HUES64 (cell line): Measurements from ENCODE around the gene FOXP2.

Source experiments
- H3K27ac ChIP-seq: 2 replicates; pipeline ENCODE4 v1.7.0; 2013; ENCODE audit warnings: low read depth, low read length, inconsistent platforms
- H3K27me3 ChIP-seq: 2 replicates; pipeline ENCODE4 v1.6.1; 2013; ENCODE audit warnings: mild to moderate bottlenecking, low read length; ENCODE audit not compliant: insufficient read depth
- H3K36me3 ChIP-seq: 2 replicates; pipeline ENCODE4 v1.6.1; 2013; ENCODE audit warnings: mild to moderate bottlenecking, low read length; ENCODE audit not compliant: insufficient read depth
- H3K4me1 ChIP-seq: 2 replicates; pipeline ENCODE4 v1.6.1; 2013; ENCODE audit warnings: mild to moderate bottlenecking, low read length, moderate library complexity; ENCODE audit not compliant: insufficient read depth
- H3K4me3 ChIP-seq: 2 replicates; pipeline ENCODE4 v1.5.1; 2013; ENCODE audit warnings: mild to moderate bottlenecking, low read length, moderate library complexity
- H3K9ac ChIP-seq: 2 replicates; pipeline ENCODE4 v1.6.1; 2013; ENCODE audit warnings: mild to moderate bottlenecking, low read depth, low read length
- H3K9me3 ChIP-seq: 2 replicates; pipeline ENCODE4 v1.6.1; 2013; ENCODE audit warnings: low read depth, low read length; ENCODE audit not compliant: insufficient read depth
- WGBS: fragments of 150-250, 120-280 bp; methylation state at CpG from one replicate; pipeline ENCODE4 v1.1.7; 2013; ENCODE audit warnings: missing lambda C conversion rate; 5-methylcytosine and 5-hydroxymethylcytosine counted together

FOXP2 gene

DNA sequence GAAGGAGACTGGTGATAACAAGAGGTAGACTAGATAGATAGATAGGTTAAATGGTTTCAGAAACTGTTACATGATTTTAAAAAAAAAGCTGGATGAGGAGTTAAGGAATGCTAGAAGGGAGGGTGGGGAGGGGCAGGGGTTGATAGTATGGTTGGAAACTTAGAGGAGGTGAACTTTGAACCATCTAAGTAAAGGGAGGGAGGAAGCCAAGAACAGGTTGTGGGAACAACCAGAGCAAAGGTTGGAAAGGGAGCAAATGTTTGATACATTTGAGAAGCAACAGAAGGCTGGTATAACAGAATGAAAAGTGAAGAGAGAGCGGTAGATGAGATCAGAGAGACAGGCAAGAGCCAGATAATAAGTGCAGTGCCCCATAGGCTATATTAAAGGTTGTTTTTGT lies 224.8 kb downstream of the FOXP2 start:
- no peak overlapping the region for H3K27ac ChIP-seq
- H3K27me3 ChIP-seq = no peaks in the 10 kb centered on the region
- H3K9me3 ChIP-seq = no peaks in the 10 kb centered on the region
- H3K9ac ChIP-seq = no peak overlapping the region
- H3K4me1 ChIP-seq = no peaks in the 10 kb centered on the region
- 90% methylated on average over 1 of the region's 1 CpG for WGBS
- H3K4me3 ChIP-seq = no peak overlapping the region
- H3K36me3 ChIP-seq = no peaks in the 10 kb centered on the region

DNA sequence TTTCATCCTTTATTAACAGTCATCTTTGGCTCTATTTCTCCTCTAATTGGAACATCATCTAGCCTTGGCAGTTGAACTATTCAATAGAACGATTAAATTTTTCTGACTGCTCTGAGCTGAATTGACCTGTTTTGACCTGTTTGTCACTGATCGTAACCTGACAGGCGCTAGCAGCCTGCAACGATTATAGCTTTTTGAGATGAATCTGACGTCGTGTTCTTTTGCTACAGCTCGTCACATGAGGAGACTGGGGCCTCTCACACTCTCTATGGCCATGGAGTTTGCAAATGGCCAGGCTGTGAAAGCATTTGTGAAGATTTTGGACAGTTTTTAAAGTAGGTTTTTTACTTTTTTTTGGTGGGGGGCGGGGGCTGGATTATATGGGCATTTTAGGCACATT lies 229.8 kb downstream of the FOXP2 start:
- no peak overlapping the region for H3K27ac ChIP-seq
- 89% methylated on average over 8 of the region's 8 CpGs for WGBS
- H3K36me3 ChIP-seq = no peaks in the 10 kb centered on the region
- no peak overlapping the region for H3K9ac ChIP-seq
- H3K9me3 ChIP-seq = no peaks in the 10 kb centered on the region
- H3K27me3 ChIP-seq = no peaks in the 10 kb centered on the region
- H3K4me3 ChIP-seq = no peak overlapping the region
- H3K4me1 ChIP-seq = peaks cover 19% of the 10 kb centered on the region

DNA sequence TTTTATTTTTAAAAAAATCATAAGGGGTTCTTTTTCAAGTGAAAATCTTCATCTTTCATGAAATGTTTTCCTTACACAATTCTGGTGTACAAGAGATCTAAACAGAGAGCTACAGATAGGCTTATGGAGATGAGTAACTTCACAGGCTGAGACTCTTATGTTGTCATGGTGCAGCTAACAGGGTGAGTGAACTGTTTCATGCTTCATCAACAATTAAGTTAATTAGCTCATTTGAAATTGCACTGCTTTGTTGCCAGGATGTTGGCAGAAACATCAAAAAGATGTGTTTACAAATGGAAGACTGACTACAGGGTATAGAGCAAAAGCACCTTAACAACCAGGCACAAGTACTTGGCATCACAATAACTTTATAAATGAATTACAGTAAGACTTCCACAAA lies 230.8 kb downstream of the FOXP2 start:
- Histone ChIP-seq H3K36me3 (no peaks in the 10 kb centered on the region), H3K4me1 (peaks cover 27% of the 10 kb centered on the region), H3K27me3 (no peaks in the 10 kb centered on the region)

DNA sequence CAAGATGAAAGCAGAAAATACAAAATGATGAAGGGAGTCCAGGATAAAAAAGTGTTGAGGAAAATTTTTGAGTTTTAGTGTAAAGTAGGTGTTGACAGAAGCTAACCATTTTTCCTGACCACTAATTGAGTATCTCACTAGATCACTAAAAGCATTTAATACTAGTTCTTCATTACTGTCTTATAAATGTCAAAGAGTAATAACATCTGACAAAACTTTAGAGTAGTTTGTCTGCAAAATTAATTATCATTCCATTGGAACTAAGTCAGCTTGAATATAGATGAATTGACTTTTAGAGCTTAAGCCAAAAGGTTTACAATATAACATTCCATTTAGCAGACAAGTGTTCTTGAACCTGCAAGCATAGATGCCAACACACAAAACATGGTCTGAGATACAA lies 232.9 kb downstream of the FOXP2 start:
- no peaks in the 10 kb centered on the region for H3K9me3 ChIP-seq
- H3K9ac ChIP-seq = no peak overlapping the region
- H3K27me3 ChIP-seq = no peaks in the 10 kb centered on the region
- no peak overlapping the region for H3K4me3 ChIP-seq
- no peaks in the 10 kb centered on the region for H3K36me3 ChIP-seq
- H3K27ac ChIP-seq = no peak overlapping the region
- H3K4me1 ChIP-seq = peaks cover 31% of the 10 kb centered on the region

More for the DNA sequence above, 230.8 kb downstream of the FOXP2 start:
- Histone ChIP-seq H3K9ac (no peak overlapping the region), H3K27ac (no peak overlapping the region), H3K4me3 (no peak overlapping the region), H3K9me3 (no peaks in the 10 kb centered on the region)

DNA sequence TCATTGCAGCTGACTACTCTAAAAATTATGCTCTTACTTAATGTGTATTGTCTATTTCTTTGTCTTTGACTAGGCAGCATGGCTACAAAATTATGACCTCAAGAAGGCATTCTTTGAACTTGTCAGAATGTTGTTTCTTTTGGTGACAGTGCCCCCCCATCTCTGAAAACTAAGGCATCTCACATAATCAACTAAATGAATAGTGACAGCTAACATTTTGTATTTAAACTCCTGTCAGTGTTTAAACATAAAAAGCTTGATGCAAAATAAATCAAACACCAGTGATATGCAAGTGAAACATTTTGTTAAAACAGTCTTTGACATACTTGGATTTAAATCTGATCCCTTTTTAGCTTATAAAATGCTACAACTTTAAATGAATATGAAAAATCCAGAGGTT lies 233.5 kb downstream of the FOXP2 start:
- Histone ChIP-seq H3K9ac (no peak overlapping the region), H3K27me3 (no peaks in the 10 kb centered on the region), H3K4me1 (peaks cover 31% of the 10 kb centered on the region), H3K27ac (no peak overlapping the region), H3K4me3 (no peak overlapping the region), H3K9me3 (no peaks in the 10 kb centered on the region), H3K36me3 (no peaks in the 10 kb centered on the region)

DNA sequence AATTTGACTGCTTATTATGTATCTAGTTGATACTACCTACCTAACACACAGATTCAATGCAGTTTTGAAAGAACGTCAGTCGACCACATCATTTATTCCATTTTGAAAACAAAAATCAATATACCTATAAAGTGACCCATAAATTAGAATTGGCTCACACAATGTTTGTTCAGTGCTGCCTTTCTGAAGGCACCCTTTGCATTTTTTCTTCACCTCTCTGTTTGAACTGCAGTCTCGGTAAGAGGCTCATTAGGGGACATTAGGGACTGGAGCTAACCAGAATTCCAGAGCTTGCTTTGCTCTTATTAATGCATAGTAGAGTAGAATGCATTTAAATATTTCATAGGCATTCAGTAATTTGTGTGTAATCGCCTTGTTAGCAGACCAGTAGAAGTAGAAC lies 234.1 kb downstream of the FOXP2 start:
- H3K4me1 ChIP-seq = peaks cover 35% of the 10 kb centered on the region
- H3K36me3 ChIP-seq = no peaks in the 10 kb centered on the region
- no peaks in the 10 kb centered on the region for H3K27me3 ChIP-seq
- H3K4me3 ChIP-seq = no peak overlapping the region
- H3K9ac ChIP-seq = no peak overlapping the region
- no peaks in the 10 kb centered on the region for H3K9me3 ChIP-seq
- H3K27ac ChIP-seq = no peak overlapping the region; the same call in 1 of the 2 replicates
- 87% methylated on average over 4 of the region's 4 CpGs for WGBS

DNA sequence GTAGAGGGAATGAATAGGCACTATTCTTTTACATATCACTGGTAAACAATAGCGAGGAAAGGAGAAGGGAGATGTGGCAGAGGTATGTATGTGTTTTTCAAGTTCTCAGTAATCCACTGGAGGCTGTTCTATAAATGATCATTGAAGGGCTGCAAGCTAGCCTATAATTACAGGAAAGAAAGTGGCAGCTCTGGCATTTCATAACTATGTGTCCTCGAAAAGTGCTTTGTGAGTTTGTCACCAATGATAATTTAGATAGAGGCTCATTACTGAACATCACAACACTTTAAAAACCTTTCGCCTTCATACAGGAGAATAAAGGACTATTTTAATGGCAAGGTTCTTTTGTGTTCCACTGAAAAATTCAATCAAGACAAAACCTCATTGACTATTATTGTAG lies 235.1 kb downstream of the FOXP2 start:
- WGBS = 78% methylated on average over 2 of the region's 3 CpGs
- Histone ChIP-seq H3K4me1 (peaks cover 39% of the 10 kb centered on the region), H3K27me3 (no peaks in the 10 kb centered on the region), H3K36me3 (no peaks in the 10 kb centered on the region), H3K4me3 (no peak overlapping the region), H3K9me3 (no peaks in the 10 kb centered on the region), H3K27ac (no peak overlapping the region), H3K9ac (no peak overlapping the region)

DNA sequence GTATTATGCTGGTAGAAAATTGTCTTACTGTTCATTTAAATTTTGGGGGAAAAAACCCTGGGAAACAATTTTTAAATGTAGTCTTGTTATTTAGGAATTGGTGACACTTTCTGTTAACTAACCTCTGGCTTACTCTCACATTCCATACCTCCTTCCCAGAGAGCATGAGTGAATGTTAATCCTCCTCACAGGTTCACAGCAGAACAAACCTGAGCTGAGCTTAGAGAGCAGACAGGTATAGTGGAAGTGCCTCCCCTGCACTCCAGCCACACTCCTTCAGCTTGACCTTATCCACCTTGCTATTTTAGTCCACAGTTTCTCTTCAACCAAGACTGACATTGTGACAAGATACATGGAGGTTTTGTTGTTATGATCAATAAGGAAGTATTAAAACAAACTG lies 235.9 kb downstream of the FOXP2 start:
- H3K9ac ChIP-seq = no peak overlapping the region
- peaks cover 37% of the 10 kb centered on the region for H3K4me1 ChIP-seq
- H3K36me3 ChIP-seq = no peaks in the 10 kb centered on the region
- H3K4me3 ChIP-seq = no peak overlapping the region
- H3K9me3 ChIP-seq = no peaks in the 10 kb centered on the region
- no peak overlapping the region for H3K27ac ChIP-seq
- H3K27me3 ChIP-seq = no peaks in the 10 kb centered on the region

DNA sequence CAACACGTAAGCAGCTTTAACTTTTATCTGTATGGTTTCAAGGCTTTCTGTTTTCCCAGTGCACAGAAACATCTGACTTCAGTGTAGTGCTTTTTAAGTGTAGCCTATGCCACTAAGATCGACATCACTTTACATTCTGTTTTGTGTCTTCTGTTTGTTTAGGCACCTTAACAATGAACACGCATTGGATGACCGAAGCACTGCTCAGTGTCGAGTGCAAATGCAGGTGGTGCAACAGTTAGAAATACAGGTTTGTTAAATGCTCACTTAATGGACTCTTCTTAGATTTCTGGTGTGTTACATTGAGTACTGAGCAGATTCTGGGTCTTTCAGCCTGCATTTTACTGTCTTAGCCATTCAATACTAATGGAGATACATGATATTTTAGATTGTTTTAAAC lies 237.4 kb downstream of the FOXP2 start:
- H3K9ac ChIP-seq = no peak overlapping the region
- WGBS = 84% methylated on average over 5 of the region's 5 CpGs
- H3K4me1 ChIP-seq = peaks cover 26% of the 10 kb centered on the region
- no peaks in the 10 kb centered on the region for H3K9me3 ChIP-seq
- no peak overlapping the region for H3K4me3 ChIP-seq
- H3K27ac ChIP-seq = no peak overlapping the region
- no peaks in the 10 kb centered on the region for H3K36me3 ChIP-seq
- H3K27me3 ChIP-seq = no peaks in the 10 kb centered on the region

DNA sequence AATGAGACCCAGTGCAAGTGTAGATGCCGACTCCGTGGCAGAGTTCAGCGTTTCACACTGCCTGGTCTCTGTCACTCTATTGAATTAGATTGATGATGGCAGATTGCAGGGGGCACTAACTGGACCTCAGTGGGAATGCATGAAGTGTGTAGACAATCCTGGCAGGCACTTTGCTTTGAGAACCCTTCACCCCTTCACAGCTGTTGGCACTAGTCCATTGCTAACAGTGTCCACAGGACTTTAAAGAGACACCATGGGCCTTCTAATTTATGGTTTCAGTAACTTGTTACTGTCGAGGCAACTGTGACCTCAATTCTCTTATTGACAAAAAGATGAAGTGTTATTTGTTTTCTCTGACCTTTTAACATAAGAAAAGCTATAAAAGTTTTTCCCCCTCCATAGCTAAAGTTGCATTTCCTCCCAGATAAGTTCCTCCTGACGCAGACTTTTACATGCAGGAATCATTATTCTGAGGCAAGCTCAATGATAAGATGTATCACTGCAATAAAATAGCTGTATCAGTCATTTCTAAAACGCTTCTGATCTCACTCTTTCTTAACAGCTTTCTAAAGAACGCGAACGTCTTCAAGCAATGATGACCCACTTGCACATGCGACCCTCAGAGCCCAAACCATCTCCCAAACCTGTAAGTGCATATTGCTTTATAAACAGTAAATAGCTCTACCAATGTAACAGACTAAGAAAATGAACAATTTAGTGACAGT lies 238.9 kb downstream of the FOXP2 start:
- H3K4me1 ChIP-seq = peaks cover 37% of the 10 kb centered on the region
- H3K9me3 ChIP-seq = no peaks in the 10 kb centered on the region
- H3K9ac ChIP-seq = no peak overlapping the region
- no peak overlapping the region for H3K27ac ChIP-seq
- no peaks in the 10 kb centered on the region for H3K27me3 ChIP-seq
- WGBS = 83% methylated on average over 10 of the region's 10 CpGs
- no peak overlapping the region for H3K4me3 ChIP-seq
- no peaks in the 10 kb centered on the region for H3K36me3 ChIP-seq

DNA sequence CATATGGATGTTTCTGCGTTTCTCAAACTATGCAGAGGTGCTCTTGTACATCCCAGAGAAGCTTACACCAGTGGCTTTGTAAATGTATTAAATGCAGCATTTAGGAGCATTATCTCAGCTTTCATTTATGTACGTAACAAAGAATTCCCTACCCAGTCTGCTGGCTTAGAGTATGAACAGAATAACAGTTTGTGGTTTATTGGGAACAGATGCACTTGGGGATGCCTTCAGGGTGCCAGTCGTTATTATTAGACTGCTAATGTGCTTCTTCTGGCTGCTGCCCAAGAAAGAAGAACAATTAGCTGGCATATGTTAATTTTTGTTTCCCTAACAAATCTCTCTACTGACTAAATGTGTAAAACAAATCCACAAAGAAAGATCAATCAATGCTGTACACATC lies 241.9 kb downstream of the FOXP2 start:
- Histone ChIP-seq H3K27me3 (no peaks in the 10 kb centered on the region), H3K9me3 (no peaks in the 10 kb centered on the region), H3K4me3 (no peak overlapping the region), H3K4me1 (peaks cover 49% of the 10 kb centered on the region), H3K27ac (no peak overlapping the region), H3K9ac (no peak overlapping the region), H3K36me3 (no peaks in the 10 kb centered on the region)
- WGBS = 89% methylated on average over 3 of the region's 3 CpGs

DNA sequence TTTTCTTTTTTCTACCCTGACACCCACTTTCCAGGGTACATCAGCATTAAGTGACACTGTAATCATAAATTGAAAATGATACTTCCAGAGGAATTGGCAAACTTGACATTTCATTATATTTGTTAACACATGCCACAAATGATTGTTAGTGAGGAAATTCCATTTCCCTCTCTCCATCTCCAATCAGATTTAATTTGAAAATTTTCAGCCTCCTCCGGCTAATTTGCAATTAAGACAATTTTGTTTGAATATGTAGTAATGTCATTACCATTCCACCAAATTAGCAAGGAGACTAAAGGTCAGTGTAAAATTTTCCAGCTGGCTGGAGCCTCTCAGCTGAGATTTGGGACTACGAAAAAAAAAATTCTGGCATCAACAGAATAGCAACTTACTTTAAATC lies 242.7 kb downstream of the FOXP2 start:
- Histone ChIP-seq H3K36me3 (no peaks in the 10 kb centered on the region), H3K27me3 (no peaks in the 10 kb centered on the region), H3K4me3 (no peak overlapping the region), H3K9ac (no peak overlapping the region), H3K4me1 (peaks cover 55% of the 10 kb centered on the region), H3K27ac (no peak overlapping the region), H3K9me3 (no peaks in the 10 kb centered on the region)
- WGBS = 96% methylated on average over 1 of the region's 2 CpGs
